Keratinocyte (primary cell): ENCODE data around the gene CBFA2T3. TPM values are rescaled to one million over a fixed set of nuclear protein-coding genes. Genes with fewer than 3 reads are reported as not detected.
A peak's percentile ranks its signal among the peaks of the same experiment; 100 is the strongest.

Experiments
- DNase-seq: peaks from one replicate; pipeline ENCODE4 v3.0.0-alpha.2; 2011; ENCODE audit warnings: low read depth, missing footprints, low spot score
- FAIRE-seq: peaks from 2 replicates; lab custom pipeline; 2011; peaks lifted over from hg19 to GRCh38; lab: Jason Lieb, UNC
- H2AFZ ChIP-seq: 2 replicates; pipeline ENCODE4 v1.6.0; 2012; ENCODE audit warnings: low read length, control low read depth, inconsistent platforms; ENCODE audit not compliant: control insufficient read depth
- H3K27ac ChIP-seq: 2 replicates; pipeline ENCODE4 v1.5.1; 2011; ENCODE audit warnings: low read length; ENCODE audit not compliant: control insufficient read depth, insufficient read depth
- H3K27me3 ChIP-seq: 3 replicates; pipeline ENCODE4 v1.6.0; 2011; ENCODE audit warnings: low read length; ENCODE audit not compliant: control insufficient read depth, insufficient read depth; ENCODE audit errors: extremely low read depth
- H3K36me3 ChIP-seq, 2 experiments: 2 replicates in 1 of 2; 3 replicates in 1 of 2; pipeline ENCODE4 v1.5.1; 2011; ENCODE audit warnings: low read length in 2 of 2, mild to moderate bottlenecking in 1 of 2; ENCODE audit not compliant: control insufficient read depth in 2 of 2, insufficient read depth in 2 of 2; ENCODE audit errors: extremely low read depth in 1 of 2
- H3K4me1 ChIP-seq: 3 replicates; pipeline ENCODE4 v1.5.1; 2011; ENCODE audit warnings: low read length; ENCODE audit not compliant: control insufficient read depth, insufficient read depth; ENCODE audit errors: extremely low read depth
- H3K4me2 ChIP-seq: 3 replicates; pipeline ENCODE4 v1.6.0; 2011; ENCODE audit warnings: low read depth, low read length; ENCODE audit not compliant: control insufficient read depth, insufficient read depth; ENCODE audit errors: extremely low read depth
- H3K4me3 ChIP-seq, 3 experiments: fragments of 200-600 bp in 1 of 3; sonication (generic) in 1 of 3; 2 replicates in 2 of 3; 3 replicates in 1 of 3; pipeline ENCODE4 v1.5.1; 2011 to 2016; ENCODE audit warnings: low read length in 3 of 3, mild to moderate bottlenecking in 3 of 3, control low read depth in 2 of 3, inconsistent platforms in 1 of 3, low read depth in 1 of 3, mixed read lengths in 1 of 3, mixed run types in 1 of 3, moderate library complexity in 1 of 3; ENCODE audit not compliant: control insufficient read depth in 2 of 3, insufficient read depth in 2 of 3; ENCODE audit errors: extremely low read depth in 1 of 3
- H3K79me2 ChIP-seq: 2 replicates; pipeline ENCODE4 v1.6.0; 2012; ENCODE audit warnings: low read length; ENCODE audit not compliant: control insufficient read depth, insufficient read depth
- H3K9ac ChIP-seq: 3 replicates; pipeline ENCODE4 v1.6.0; 2011; ENCODE audit warnings: low read length; ENCODE audit not compliant: control insufficient read depth, insufficient read depth; ENCODE audit errors: extremely low read depth
- H3K9me1 ChIP-seq: 3 replicates; pipeline ENCODE4 v1.6.0; 2011; ENCODE audit warnings: low read length; ENCODE audit not compliant: control insufficient read depth, insufficient read depth; ENCODE audit errors: extremely low read depth
- H3K9me3 ChIP-seq: 2 replicates; pipeline ENCODE4 v1.5.1; 2012; ENCODE audit warnings: low read depth, low read length; ENCODE audit not compliant: control insufficient read depth
- H4K20me1 ChIP-seq: 3 replicates; pipeline ENCODE4 v1.6.0; 2011; ENCODE audit warnings: low read length; ENCODE audit not compliant: control insufficient read depth, insufficient read depth; ENCODE audit errors: extremely low read depth
- CTCF ChIP-seq, 3 experiments: IDR thresholded peaks in 1 of 3; conservative IDR thresholded peaks in 1 of 3; optimal IDR thresholded peaks in 1 of 3; 2 replicates in 2 of 3; 3 replicates in 1 of 3; pipeline versions ENCODE3 to v1.5.1; 2011; ENCODE audit warnings: low read length in 3 of 3, mild to moderate bottlenecking in 3 of 3, moderate library complexity in 2 of 3, control low read depth in 1 of 3, inconsistent platforms in 1 of 3; ENCODE audit not compliant: insufficient read depth in 2 of 3; ENCODE audit errors: extremely low read depth in 1 of 3
- EZH2 ChIP-seq: IDR thresholded peaks from one replicate; pipeline ENCODE4 v1.6.1; 2012; ENCODE audit warnings: inconsistent platforms, mild to moderate bottlenecking, low read length, moderate library complexity
- dilution Hi-C: fragments of 300-500 bp; cut with MboI; formaldehyde crosslinking; loops from one replicate; pipeline ENCODE4 v1.7.0; 2020; ENCODE audit warnings: low sequenced_read_pairs; ENCODE audit not compliant: extremely low pct_ligation_motif_present
- polyA plus RNA-seq, 5 experiments: library from polyadenylated mRNA; depleted of rRNA in 3 of 5; stranded (reverse) in 3 of 5; stranded (forward) in 1 of 5; unstranded in 1 of 5; fragments of >200 nt; gene quantifications; 1 replicate in 1 of 5; 2 replicates in 3 of 5; 3 replicates in 1 of 5; pipeline versions ENCODE4 v1.2.1 to v1.2.3, GENCODE V29; 2011 to 2012; ENCODE audit warnings: missing spikeins in 2 of 5, low read depth in 1 of 5, low replicate concordance in 1 of 5

CBFA2T3 gene
- polyA plus RNA-seq, 1 donor (not counting 4 experiments of a cell fraction or from before 2014, with no cell fraction given), result 0.08 TPM

DNA sequence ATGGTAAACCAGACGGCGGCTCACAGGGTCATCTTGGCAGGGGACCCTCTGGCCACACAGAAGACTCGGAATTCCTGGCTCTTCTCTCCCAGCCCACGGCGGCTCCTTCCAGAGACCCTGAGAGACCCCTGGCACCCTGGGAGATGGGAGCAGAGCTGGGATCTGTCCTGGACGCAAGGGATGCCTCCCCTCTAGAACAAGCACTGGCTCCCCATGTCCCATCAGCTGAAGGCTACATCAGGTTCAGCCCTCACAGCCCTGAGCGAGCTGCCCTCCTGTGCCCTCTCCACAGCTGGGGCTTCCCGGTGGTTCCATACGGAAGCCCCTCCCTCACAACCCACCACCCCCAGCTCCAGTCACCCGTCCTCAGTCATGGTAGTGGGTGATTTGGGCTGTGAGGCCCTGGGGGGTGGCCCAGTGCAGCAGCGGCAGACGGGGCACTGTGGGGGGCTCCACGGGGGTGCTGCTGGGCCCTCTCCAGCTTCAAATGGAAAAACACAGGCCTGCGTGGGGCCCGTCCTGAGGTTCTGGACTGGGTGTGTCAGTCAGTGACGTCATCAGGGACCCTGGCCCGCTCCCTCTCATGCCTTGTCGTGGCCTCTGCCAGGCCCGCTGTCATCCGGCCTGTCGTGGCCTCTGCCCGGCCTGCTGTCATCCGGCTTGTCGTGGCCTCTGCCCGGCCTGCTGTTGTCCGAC lies 13.0 kb upstream of the CBFA2T3 start:
- no peaks in the 10 kb centered on the region for H3K36me3 ChIP-seq
- no peaks in the 10 kb centered on the region for H3K79me2 ChIP-seq
- no peak overlapping the region for H2AFZ ChIP-seq
- FAIRE-seq (no peak), DNase-seq (no peak)
- H4K20me1 ChIP-seq, result no peaks in the 10 kb centered on the region
- TF ChIP-seq CTCF (optimal IDR thresholded peaks at IDR 0.05 in 1 of 3, IDR thresholded peaks at IDR 0.05 in 1 of 3, conservative IDR thresholded peaks at IDR 0.05 in 1 of 3; ENCODE audit: extremely low read depth in 1 of 3, insufficient read depth in 2 of 3, low read length in 3 of 3) (no peak), EZH2 (peak; percentile 4)
- peaks cover 66% of the 10 kb centered on the region for H3K27me3 ChIP-seq
- dilution Hi-C loops, result no loop called here
- H3K4me1 ChIP-seq, result no peaks in the 10 kb centered on the region
- H3K9ac ChIP-seq, result no peak overlapping the region
- no peaks in the 10 kb centered on the region for H3K9me1 ChIP-seq
- no peak overlapping the region for H3K4me2 ChIP-seq
- no peaks in the 10 kb centered on the region for H3K9me3 ChIP-seq
- no peak overlapping the region for H3K4me3 ChIP-seq
- no peak overlapping the region for H3K27ac ChIP-seq

DNA sequence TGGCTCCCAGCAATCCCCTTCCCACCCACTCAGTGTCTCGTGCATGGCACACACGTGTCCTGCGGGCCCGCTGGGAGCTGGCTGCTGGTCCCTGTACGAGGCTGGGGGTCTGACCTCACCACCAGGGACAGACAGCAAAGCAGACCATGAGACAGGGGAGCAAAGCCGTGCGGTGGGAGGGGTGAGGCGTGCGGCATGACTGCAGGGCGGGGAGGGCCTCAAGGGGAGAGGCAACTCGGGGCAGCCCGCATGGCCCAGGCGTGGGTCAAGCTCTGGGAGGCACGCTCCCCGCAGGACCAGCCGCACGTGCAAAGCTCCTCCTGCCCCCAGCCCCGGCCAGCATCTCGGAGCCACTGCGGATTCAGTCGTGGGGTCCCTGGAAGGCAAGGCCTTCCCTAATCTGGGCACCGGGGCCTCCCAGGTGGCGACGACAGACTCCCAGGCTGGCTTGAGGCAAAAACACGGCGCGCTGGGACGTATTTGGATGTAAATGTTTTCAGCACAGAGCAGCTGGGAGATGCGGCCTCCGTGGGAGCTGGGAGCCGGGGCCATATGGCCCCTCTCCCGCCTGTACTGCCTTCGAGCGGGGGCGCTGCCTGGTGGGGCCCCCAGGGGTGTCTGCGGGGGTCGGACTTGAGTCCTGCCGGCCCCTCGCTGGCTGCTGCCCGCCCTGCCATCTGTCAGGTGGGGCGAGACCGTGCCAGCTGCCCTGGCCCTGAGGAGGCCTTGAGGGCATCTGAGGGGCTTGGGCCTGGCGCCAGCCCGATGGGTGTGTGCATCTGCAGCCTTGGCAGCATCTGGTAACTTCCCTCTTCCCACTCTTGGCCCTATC lies 12.2 kb upstream of the CBFA2T3 start:
- Histone ChIP-seq H3K36me3 (no peaks in the 10 kb centered on the region), H3K9ac (no peak overlapping the region), H3K4me2 (no peak overlapping the region), H3K27me3 (peaks cover 58% of the 10 kb centered on the region), H2AFZ (no peak overlapping the region), H3K9me1 (no peaks in the 10 kb centered on the region), H3K79me2 (no peaks in the 10 kb centered on the region), H4K20me1 (no peaks in the 10 kb centered on the region), H3K4me1 (no peaks in the 10 kb centered on the region), H3K27ac (no peak overlapping the region), H3K4me3 (no peak overlapping the region), H3K9me3 (no peaks in the 10 kb centered on the region)
- DNase-seq, result no peak
- TF ChIP-seq CTCF (optimal IDR thresholded peaks at IDR 0.05 in 1 of 3, IDR thresholded peaks at IDR 0.05 in 1 of 3, conservative IDR thresholded peaks at IDR 0.05 in 1 of 3; ENCODE audit: extremely low read depth in 1 of 3, insufficient read depth in 2 of 3, low read length in 3 of 3), result no peak
- peak; percentile 22 for TF ChIP-seq EZH2
- dilution Hi-C loops, result no loop called here
- FAIRE-seq, result no peak
